HCT116 (cell line): Measurements from ENCODE around the gene CDH16.

Experiments
- ATF3 ChIP-seq: IDR thresholded peaks from 2 replicates; pipeline ENCODE4 v1.6.1; 2012
- CEBPB ChIP-seq: IDR thresholded peaks from 2 replicates; pipeline ENCODE4 v1.6.1; 2012; ENCODE audit warnings: low read depth
- JUND ChIP-seq: IDR thresholded peaks from 2 replicates; pipeline ENCODE4 v1.6.1; 2012
- MAX ChIP-seq: IDR thresholded peaks from 2 replicates; pipeline ENCODE4 v1.6.1; 2012
- POLR2A ChIP-seq: IDR thresholded peaks from 2 replicates; pipeline ENCODE4 v1.7.0; 2011; ENCODE audit warnings: borderline replicate concordance; ENCODE audit not compliant: insufficient read depth, insufficient read length; ENCODE audit errors: extremely low read depth
- REST ChIP-seq: IDR thresholded peaks from 2 replicates; pipeline ENCODE4 v1.6.1; 2012; ENCODE audit warnings: low read depth
- SRF ChIP-seq: IDR thresholded peaks from 2 replicates; pipeline ENCODE4 v1.6.1; 2012; ENCODE audit warnings: low read depth
- YY1 ChIP-seq: IDR thresholded peaks from 2 replicates; pipeline ENCODE4 v1.6.1; 2011; ENCODE audit warnings: low read length, low read depth, moderate library complexity, mild to moderate bottlenecking; ENCODE audit not compliant: insufficient replicate concordance; ENCODE audit errors: extremely low read depth
- ZNF274 ChIP-seq: fragments of 200-500 bp; sonication (Bioruptor generic); IDR thresholded peaks from 2 replicates; pipeline ENCODE4 v1.6.1; 2014; ENCODE audit warnings: mild to moderate bottlenecking, low read depth, low read length, inconsistent platforms
- TF ChIP-seq, protein P1 (sequence below), 3 experiments: fragments of 200-600 bp in 1 of 3; sonication (generic) in 1 of 3; IDR thresholded peaks in 2 of 3; conservative IDR thresholded peaks in 1 of 3; 2 replicates each; pipeline ENCODE4 v1.5.1; 2012 to 2017; ENCODE audit warnings: low read depth in 2 of 3, low read length in 2 of 3, antibody characterized with exemption in 1 of 3, borderline replicate concordance in 1 of 3, control low read depth in 1 of 3, mild to moderate bottlenecking in 1 of 3, mixed read lengths in 1 of 3, mixed run types in 1 of 3, moderate library complexity in 1 of 3; ENCODE audit not compliant: insufficient read depth in 1 of 3

DNA sequence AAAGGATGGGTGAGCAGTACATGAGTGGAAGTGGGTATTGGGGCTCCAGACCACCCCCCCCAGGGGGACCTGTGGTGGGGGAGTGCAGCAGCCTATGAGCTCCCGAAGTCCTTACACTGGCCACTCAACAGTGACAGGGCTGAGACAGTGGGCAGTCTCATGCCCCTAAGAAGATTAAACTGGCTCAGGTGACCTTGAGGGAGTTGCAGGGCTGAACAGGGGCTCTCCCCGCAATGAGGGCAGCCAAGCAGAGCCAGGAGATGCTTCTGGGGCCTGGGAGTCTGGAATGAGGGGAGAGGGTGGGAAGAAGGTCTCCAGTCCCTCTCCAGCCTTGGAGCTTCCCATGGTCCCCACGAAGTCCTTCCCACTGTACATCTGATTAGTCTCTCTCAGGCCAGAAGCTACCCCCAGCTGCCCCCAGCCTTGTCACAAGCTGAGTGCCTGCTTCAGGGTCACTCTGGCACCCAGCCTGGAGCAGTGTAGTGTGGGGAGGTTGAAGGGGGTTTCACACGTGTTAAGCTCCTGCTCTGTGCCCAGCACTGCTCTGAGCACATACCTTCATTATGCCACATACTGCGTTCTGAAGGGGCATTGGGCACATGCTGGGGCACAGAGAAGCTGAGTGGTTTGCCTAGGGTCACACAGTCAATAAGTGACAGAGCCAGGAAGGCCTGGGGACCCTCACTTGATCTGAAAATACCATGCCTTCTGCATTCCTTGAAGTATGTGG lies 1.0 kb upstream of the CDH16 start:
- TF ChIP-seq MAX = no peak
- no peak for TF ChIP-seq CEBPB
- no peak for TF ChIP-seq SRF
- no peak for TF ChIP-seq ATF3
- TF ChIP-seq, protein P1, sequence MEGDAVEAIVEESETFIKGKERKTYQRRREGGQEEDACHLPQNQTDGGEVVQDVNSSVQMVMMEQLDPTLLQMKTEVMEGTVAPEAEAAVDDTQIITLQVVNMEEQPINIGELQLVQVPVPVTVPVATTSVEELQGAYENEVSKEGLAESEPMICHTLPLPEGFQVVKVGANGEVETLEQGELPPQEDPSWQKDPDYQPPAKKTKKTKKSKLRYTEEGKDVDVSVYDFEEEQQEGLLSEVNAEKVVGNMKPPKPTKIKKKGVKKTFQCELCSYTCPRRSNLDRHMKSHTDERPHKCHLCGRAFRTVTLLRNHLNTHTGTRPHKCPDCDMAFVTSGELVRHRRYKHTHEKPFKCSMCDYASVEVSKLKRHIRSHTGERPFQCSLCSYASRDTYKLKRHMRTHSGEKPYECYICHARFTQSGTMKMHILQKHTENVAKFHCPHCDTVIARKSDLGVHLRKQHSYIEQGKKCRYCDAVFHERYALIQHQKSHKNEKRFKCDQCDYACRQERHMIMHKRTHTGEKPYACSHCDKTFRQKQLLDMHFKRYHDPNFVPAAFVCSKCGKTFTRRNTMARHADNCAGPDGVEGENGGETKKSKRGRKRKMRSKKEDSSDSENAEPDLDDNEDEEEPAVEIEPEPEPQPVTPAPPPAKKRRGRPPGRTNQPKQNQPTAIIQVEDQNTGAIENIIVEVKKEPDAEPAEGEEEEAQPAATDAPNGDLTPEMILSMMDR (IDR thresholded peaks at IDR 0.05 in 2 of 3, conservative IDR thresholded peaks at IDR 0.05 in 1 of 3; ENCODE audit: borderline replicate concordance in 1 of 3, insufficient read depth in 1 of 3, low read depth in 2 of 3, low read length in 2 of 3) = no peak
- no peak for TF ChIP-seq YY1
- no peak for TF ChIP-seq REST
- TF ChIP-seq POLR2A = no peak
- TF ChIP-seq JUND = no peak
- no peak for TF ChIP-seq ZNF274
